Epidermal melanocyte (primary cell): ENCODE results near the gene IL6R.

ENCODE experiments used
- DNase-seq: peaks from one replicate; pipeline ENCODE4 v3.0.0; 2011; ENCODE audit warnings: low spot score; ENCODE audit not compliant: insufficient read length

IL6R gene

GRCh38 chr1:154448331-154448811 is 43.2 kb downstream of the IL6R start:
- no peak for DNase-seq

GRCh38 chr1:154453161-154453560 is 48.0 kb downstream of the IL6R start:
- DNase-seq: no peak

- peak; percentile 30 for DNase-seq
These were observed 48.6 kb downstream of the IL6R start for GRCh38 chr1:154453574-154454352.

GRCh38 chr1:154454386-154455120 is 49.4 kb downstream of the IL6R start:
- no peak for DNase-seq

- DNase-seq: no peak
These were observed 51.5 kb downstream of the IL6R start for GRCh38 chr1:154456631-154457030.

GRCh38 chr1:154459080-154459479 is 53.9 kb downstream of the IL6R start:
- DNase-seq: no peak

GRCh38 chr1:154460695-154461260 is 55.6 kb downstream of the IL6R start:
- DNase-seq: no peak

GRCh38 chr1:154463512-154463990 is 58.4 kb downstream of the IL6R start:
- no peak for DNase-seq

- DNase-seq: no peak
These were observed 60.6 kb downstream of the IL6R start for GRCh38 chr1:154465621-154466195.

- DNase-seq: no peak
These were observed 61.1 kb downstream of the IL6R start for GRCh38 chr1:154466206-154466605.

GRCh38 chr1:154466921-154467417 is 61.8 kb downstream of the IL6R start:
- no peak for DNase-seq

- no peak for DNase-seq
These were observed 62.4 kb downstream of the IL6R start for GRCh38 chr1:154467434-154468102.

GRCh38 chr1:154468535-154469250 is 63.5 kb downstream of the IL6R start:
- DNase-seq: no peak

- DNase-seq: no peak
These were observed 64.9 kb downstream of the IL6R start for GRCh38 chr1:154469844-154470560.

GRCh38 chr1:154471304-154471703 is 66.2 kb downstream of the IL6R start:
- no peak for DNase-seq

- peak; percentile 76 for DNase-seq
These were observed 69.7 kb downstream of the IL6R start for GRCh38 chr1:154474802-154475201.

- DNase-seq: no peak
These were observed 71.6 kb downstream of the IL6R start for GRCh38 chr1:154476791-154477190.

GRCh38 chr1:154478013-154478412 is 72.9 kb downstream of the IL6R start:
- no peak for DNase-seq

GRCh38 chr1:154478639-154479038 is 73.5 kb downstream of the IL6R start:
- DNase-seq: no peak
